ENCODE measurements around the gene FAAP100.

GRCh38 chr17:81566461-81567126 is 14.4 kb upstream of the FAAP100 start:
- TF ChIP-seq CTCF (IDR thresholded peaks at IDR 0.05; ENCODE audit: low read depth, low read length) (no peak), POLR2A (IDR thresholded peaks at IDR 0.05; ENCODE audit: extremely low read depth, insufficient read length) (no peak), MYC (IDR thresholded peaks at IDR 0.05; ENCODE audit: low read depth, low read length) (no peak)

Data from NB4 (cell line).